Activated CD4-positive, CD25-positive, alpha-beta regulatory T cell treated with anti-CD3 and anti-CD28 coated beads, Interleukin-2, amount 50 U/mL, for 16 hours (primary cell): Measurements from ENCODE around the gene PLCE1.

Experiments
- DNase-seq: peaks from one replicate; pipeline ENCODE4 v3.0.0-alpha.2; 2020; ENCODE audit warnings: low read depth, low spot score

Gene PLCE1

DNA sequence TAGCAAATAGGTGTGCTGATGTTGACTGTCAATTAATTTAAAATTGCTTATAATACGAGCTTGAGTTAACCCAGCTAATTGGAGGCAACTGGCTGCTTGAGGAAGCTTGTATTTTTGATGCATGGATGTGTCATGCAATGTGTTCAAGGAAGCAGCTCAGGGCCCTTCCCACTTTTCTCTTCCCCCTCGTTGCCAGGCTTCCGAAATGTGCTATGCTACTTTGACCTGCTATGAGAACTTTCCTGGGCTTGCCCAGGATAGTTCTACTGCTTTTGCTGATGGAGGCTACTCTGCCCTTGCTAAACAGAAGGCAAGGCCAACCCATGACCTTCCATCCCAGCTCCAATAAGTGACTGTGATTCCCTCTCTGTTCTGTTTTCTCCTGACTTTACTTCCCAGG lies 24.4 kb downstream of the PLCE1 start:
- no peak for DNase-seq

DNA sequence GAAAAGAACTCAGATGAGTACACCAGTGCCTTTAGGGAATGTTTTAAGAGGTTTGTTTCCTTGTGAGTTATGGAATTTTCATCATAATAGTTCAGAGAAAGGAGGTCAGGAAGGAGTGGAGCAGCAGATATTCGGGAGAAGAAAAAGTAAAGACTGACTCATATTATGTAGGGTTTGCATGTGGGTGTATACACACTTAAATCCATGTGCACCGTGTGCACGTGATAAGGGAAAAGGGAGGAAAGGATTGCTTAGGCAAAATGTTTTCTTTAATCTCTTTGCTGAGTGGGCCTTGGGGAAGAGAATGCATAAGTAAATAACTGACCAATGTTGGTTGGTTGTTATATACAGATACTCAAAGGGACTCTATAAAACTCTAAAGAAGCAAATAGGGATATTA lies 30.2 kb downstream of the PLCE1 start:
- DNase-seq = no peak

DNA sequence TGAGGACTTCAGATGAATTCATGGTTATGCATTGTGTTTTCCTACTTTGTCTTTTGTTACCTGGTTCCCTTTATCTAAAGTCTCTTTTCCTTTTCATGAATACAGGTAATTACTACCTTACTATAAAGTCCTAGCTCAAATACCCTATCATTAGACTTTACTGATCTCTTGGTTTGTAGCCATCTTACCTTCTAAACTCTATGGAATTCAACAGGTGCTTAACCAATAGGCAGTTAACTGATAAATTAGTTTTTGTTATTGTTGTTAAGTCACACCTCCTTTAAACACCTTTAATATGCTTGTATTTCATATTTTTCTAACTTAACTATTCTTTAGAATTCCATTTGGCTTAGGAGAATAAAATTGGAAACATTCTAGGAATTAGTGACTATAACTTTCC lies 30.7 kb downstream of the PLCE1 start:
- no peak for DNase-seq

DNA sequence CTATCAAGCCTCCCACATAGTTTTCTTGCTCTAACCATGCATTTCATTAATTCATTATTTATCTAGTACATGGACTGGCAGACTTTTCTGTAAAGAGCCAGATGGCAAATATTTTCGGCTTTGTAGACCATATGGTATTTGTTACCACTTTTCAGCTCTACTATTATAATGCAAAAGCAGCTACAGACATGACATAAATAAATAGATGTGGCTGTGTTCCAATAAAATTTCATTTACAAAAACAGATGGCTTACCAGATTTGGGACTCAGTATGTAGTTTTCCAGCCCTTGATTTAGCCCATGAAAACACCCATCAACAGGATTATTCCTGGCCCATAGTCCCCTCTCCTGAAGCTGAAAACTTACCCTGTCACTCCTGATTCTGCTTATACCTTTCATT lies 32.1 kb downstream of the PLCE1 start:
- DNase-seq = no peak

DNA sequence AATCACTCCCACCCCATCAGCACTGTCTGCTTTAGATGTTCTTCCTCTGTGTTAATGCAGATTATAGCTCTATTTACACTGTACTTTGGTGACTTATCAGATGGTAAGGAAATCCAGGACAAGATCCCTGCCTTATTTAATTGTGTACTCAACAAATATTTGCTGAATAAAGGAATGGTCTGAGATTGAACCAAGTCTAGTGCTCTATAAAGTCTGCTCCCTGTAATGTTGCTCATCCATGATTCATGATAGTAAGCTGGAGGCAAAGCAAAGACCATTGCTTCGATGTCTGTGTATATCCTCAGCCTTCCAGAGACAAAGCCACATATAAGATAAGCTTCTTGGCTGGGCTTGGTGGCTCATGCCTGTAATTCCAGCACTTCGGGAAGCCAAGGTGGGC lies 33.5 kb downstream of the PLCE1 start:
- DNase-seq = no peak

DNA sequence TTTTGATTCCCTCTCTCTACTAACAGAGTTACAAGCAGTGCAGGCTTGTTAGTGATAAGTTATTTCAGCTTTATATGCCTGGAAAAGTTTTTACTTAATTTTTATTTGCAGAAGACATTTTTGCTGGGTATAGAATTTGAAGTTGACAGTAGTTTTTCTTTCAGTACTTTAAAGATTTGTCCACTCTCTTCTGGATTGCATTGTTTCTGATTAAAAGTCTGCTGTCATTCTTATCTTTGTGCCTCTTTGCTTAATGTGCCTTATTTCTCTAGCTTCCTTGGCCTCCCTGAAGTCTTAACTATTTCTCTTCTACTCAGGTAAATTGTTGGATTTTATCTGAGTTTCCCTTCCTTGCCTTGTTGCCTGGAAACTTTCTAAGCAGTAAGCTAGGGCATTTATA lies 36.2 kb downstream of the PLCE1 start:
- no peak for DNase-seq

DNA sequence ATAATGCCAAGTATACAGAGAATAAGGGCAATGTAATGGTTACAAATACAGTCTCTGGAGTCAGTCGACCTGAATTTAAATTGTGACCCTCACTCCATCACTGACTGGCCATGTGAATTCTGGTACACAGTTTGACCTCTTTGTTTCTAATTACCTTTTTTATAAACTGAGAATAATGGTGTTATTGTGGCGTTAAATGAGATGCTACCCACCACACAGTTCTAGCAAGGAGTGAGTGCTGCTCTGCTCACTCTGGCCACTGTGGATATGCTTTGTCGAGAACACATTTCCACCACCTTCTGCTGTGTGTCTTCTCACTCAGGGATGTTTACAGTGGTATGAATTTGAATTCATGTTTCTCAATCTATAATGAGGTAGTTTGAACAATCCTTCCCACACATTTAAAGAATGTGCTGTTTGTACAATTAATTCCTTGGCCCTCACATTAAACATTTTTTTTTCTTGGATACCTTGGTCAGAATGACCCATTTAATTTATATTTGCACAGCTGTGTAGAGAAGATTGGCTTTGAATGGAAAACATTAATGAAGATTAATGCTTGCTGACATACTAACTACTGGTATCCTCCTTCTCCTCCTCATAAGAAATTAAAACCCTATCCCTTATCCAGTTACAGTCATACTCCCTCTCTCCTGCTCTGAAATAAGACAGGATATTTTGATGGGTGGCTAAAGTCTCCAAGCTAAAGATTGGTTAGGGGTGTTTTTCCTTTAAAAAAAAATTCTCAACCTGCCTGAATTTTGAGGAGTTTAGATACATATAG lies 42.4 kb downstream of the PLCE1 start:
- no peak for DNase-seq

DNA sequence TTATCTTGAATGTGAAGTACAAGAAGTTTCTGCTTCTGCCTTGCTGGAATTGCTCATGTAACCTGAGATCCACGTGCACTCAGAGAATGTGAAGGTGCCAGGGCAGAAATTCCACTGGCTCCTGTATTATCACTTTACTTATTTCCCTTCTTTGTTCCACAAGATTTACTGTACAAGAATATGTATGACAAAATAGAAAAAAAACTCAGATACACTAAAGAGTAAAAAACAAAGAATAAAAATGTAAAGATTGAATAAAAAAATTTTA lies 43.0 kb downstream of the PLCE1 start:
- no peak for DNase-seq

DNA sequence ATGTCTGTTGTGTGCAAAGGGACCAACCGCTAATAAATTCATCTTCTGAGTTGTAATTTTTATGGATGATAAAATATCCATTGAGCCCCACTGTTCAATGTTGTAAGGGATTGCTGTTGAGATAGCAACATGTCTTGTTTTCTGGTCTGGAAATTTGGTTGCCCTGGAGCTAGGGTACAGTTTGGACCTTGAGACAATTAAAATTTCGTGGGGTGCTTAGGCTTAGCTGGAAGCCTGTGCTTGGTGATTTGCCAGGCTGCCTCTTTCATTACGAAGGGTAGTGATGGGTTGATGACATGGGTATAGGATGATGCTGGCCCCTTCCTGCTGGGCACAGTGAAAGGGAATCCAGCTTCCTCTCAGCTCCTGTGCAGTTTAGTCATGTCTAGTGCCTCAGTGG lies 43.6 kb downstream of the PLCE1 start:
- DNase-seq = no peak

DNA sequence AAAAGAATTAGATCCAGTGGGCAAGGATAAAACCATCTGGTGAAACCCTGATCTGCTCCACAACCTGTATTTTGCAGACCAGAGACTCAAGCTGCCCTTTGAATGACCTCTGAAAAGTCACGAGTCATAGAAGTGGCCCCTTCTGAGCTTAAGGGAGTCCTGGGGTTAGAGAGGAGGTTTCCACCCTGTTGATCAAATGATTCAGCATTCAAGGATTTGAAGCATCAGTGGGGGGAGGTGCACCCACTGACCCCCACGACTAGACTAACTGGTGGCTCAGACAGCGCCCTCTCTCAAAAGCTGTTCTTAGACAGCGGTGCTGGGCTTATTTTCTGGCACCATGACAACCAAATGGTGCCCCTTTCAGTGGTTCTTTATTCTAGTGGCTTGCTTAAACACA lies 44.3 kb downstream of the PLCE1 start:
- DNase-seq = no peak

DNA sequence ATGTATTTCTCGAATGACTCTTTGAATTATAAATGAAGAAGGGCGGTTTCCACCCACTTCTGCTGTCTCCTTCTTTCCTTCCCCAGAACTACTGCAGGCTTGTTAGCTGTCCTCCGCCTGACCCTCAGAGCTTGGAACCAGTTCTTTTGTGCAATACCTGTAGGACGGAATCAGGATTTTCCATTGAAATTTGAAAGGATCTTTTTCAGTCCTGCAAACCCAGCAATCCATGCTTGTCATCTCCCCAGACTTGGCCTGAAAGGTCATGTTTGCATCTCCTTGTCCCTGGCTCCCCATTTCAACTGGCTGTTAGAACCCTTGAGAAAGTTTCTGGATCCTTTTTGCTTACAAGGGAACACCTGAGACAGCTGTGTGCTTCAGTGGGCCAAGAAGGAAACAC lies 47.5 kb downstream of the PLCE1 start:
- DNase-seq = no peak

DNA sequence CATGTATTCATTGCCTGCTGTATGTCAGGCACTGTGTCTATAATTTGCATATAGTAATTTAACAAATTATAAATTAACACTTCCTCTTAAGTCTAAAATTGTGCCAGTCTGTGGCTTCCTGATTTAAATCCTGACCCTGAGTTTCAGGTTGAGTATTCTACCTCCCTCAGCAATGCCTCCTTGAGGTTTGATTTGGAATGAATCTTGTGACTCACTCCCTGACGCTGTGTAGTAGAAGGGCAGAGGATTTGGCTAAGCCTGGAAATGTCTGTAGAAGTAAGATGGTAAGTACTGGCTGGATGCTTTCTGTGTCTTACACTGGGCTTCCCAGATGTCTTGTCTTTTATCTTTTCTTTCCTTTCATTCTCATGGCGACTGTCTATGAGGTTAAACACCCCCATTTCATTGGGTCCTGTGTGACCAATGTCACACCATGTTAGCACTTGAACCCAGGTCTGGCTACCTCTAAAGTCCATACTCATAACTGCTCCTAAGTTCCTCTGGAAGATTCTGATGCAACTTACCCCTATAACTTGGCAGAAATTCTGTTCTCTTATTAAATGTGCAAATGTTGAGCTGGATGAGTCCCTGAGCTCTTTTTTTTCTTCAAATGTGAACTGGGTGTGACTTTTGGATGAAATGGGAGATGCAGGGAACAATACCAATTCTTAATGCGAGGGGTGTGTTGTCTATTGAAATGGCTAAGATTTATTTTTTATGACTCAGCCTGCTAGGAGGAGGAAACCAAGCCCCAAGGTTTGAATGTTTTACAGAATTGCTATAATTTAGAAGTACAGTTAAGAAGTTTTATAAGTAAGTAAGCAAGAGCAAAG lies 48.5 kb downstream of the PLCE1 start:
- no peak for DNase-seq

DNA sequence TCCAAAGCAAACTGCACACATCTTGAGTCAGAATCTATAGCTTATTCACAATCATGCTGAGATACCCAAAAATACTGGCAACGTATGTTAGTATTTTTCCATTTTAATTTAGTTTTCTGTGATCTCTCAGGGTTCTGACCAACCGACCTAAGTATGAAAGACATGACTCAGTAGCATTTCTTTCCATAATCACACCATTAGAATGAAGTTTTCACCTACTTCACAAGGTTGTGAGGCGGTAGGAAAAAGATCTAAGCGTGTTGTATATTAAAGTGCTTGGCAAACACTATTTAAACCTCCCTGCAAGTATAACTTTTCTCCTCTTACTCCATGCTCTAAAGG lies 49.1 kb downstream of the PLCE1 start:
- no peak for DNase-seq
